ENCODE data around the gene NUDT2.

DNA sequence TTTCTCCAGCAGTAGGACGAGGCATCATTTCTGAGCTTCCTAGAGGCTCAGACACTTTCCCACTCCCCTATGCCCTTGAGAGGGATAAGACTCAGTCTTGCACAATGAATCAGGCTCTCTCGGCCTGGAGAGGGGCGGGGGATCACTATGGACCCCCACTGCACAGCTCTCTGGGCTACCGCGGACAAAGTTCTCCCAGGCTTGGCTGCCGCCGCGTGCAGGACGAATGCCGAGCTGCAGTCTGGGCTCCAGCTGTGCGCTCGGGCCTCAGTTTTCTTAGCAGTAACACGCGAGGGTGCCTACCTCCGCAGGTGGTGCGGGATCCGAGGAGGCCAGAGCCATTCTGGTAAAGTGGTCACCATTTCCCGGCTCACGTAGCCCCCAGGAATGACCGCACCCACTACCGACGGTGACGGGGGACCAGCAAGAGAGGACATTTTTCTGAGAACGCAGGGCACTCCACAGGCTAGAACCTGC is 50.7 kb downstream of the NUDT2 start:
- TF ChIP-seq, protein P1, sequence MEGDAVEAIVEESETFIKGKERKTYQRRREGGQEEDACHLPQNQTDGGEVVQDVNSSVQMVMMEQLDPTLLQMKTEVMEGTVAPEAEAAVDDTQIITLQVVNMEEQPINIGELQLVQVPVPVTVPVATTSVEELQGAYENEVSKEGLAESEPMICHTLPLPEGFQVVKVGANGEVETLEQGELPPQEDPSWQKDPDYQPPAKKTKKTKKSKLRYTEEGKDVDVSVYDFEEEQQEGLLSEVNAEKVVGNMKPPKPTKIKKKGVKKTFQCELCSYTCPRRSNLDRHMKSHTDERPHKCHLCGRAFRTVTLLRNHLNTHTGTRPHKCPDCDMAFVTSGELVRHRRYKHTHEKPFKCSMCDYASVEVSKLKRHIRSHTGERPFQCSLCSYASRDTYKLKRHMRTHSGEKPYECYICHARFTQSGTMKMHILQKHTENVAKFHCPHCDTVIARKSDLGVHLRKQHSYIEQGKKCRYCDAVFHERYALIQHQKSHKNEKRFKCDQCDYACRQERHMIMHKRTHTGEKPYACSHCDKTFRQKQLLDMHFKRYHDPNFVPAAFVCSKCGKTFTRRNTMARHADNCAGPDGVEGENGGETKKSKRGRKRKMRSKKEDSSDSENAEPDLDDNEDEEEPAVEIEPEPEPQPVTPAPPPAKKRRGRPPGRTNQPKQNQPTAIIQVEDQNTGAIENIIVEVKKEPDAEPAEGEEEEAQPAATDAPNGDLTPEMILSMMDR (conservative IDR thresholded peaks at IDR 0.05 in 1 of 2, IDR thresholded peaks at IDR 0.05 in 1 of 2; ENCODE audit: low read depth in 1 of 2, low read length in 2 of 2), result no peak
- no peak for TF ChIP-seq EZH2 (IDR thresholded peaks at IDR 0.05; ENCODE audit: low read length, missing control alignments)

Data from fibroblast of lung (primary cell).